NB4 (cell line): ENCODE results near the gene TPO.

Source experiments
- DNase-seq: peaks from one replicate; pipeline ENCODE4 v3.0.0; 2010; ENCODE audit warnings: low read depth
- H3K4me3 ChIP-seq: one replicate; pipeline ENCODE4 v1.5.1; 2011; ENCODE audit warnings: mild to moderate bottlenecking, low read depth, low read length, moderate library complexity
- MYC ChIP-seq: IDR thresholded peaks from 2 replicates; pipeline ENCODE4 v1.6.1; 2011; ENCODE audit warnings: low read depth, low read length
- POLR2A ChIP-seq: IDR thresholded peaks from 2 replicates; pipeline ENCODE4 v1.6.1; 2011; ENCODE audit warnings: mild to moderate bottlenecking; ENCODE audit not compliant: insufficient read length; ENCODE audit errors: extremely low read depth
- TF ChIP-seq, protein P1 (sequence below): IDR thresholded peaks from 2 replicates; pipeline ENCODE4 v1.6.1; 2011; ENCODE audit warnings: low read depth, low read length
- TF ChIP-seq, protein P2 (sequence below): IDR thresholded peaks from one replicate; pipeline ENCODE4 v1.5.1; 2012; ENCODE audit warnings: low read depth, low read length

Gene TPO

DNA sequence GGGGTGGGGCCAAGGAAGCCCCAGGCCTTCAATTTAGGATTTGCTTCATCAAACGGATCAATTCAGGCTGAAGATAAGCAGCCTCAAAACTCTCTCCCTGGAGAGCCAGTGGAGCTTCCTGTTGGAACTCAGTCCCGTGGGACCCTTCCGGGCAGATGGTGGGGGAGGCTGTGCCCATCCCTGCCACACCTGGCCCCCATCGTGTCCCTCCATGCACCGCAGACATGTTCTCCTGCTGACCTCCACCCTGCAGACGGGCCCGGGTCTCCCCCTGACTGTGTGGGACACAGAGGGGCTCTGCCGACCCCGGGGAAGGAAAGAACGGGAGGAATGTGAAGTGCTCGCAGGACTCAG lies 144.2 kb downstream of the TPO start:
- DNase-seq: no peak
- TF ChIP-seq POLR2A: no peak
- TF ChIP-seq, protein P1, sequence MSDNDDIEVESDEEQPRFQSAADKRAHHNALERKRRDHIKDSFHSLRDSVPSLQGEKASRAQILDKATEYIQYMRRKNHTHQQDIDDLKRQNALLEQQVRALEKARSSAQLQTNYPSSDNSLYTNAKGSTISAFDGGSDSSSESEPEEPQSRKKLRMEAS: no peak
- TF ChIP-seq MYC: no peak
- TF ChIP-seq, protein P2, sequence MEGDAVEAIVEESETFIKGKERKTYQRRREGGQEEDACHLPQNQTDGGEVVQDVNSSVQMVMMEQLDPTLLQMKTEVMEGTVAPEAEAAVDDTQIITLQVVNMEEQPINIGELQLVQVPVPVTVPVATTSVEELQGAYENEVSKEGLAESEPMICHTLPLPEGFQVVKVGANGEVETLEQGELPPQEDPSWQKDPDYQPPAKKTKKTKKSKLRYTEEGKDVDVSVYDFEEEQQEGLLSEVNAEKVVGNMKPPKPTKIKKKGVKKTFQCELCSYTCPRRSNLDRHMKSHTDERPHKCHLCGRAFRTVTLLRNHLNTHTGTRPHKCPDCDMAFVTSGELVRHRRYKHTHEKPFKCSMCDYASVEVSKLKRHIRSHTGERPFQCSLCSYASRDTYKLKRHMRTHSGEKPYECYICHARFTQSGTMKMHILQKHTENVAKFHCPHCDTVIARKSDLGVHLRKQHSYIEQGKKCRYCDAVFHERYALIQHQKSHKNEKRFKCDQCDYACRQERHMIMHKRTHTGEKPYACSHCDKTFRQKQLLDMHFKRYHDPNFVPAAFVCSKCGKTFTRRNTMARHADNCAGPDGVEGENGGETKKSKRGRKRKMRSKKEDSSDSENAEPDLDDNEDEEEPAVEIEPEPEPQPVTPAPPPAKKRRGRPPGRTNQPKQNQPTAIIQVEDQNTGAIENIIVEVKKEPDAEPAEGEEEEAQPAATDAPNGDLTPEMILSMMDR: no peak
- H3K4me3 ChIP-seq: no peak overlapping the region

DNA sequence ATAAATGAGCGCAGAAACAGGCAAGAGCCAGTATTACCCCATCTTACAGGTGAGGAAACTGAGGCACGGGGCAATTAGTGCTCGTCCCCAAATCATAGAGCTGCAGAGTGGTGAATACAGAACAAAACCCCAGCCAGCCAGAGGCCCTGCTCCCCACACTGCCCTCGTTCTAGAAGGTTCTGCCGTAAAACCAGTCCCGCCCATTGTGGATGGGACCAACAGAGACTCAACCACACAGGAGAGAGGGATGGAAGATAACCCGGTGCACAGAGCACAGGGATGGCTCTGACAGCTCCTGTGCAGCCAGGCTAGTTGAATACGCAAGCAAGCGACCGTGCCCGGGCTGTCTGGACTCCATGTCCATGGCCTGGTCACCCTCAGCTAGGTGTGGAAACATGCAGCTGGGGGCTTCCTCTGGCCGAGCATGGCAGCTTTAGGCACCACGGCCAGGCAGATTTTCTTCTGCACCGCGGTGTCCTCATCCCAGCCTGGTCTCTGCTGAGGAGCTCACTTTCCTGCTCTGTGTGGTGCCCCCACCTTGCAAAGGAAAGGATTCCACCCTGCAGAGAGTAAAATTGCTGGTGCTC lies 146.4 kb downstream of the TPO start:
- no peak for DNase-seq
- TF ChIP-seq, protein P1: no peak
- TF ChIP-seq, protein P2: no peak
- no peak for TF ChIP-seq MYC
- no peak for TF ChIP-seq POLR2A
- no peak overlapping the region for H3K4me3 ChIP-seq

DNA sequence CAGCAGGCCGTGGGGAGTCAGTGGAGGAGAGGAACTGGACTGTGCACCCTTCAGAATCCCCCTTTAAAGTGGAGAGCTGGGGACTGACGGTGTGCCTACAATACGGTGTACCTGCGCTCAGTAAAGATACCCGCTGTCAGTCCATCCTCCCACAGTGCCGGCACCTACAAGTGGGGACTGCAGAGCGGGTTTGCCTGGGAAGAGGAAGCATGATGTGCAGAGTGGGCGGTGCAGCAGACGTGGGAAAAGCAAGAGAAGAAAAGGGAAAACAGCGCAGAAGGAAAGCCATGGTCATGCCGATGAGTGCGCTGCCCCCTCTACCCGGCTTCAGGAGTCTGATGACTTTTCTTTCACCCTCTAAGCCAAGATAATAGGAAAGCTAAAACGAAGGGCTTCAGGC lies 148.0 kb downstream of the TPO start:
- TF ChIP-seq, protein P1: no peak
- TF ChIP-seq POLR2A (no peak), MYC (no peak)
- TF ChIP-seq, protein P2: no peak
- H3K4me3 ChIP-seq: no peak overlapping the region
- no peak for DNase-seq

DNA sequence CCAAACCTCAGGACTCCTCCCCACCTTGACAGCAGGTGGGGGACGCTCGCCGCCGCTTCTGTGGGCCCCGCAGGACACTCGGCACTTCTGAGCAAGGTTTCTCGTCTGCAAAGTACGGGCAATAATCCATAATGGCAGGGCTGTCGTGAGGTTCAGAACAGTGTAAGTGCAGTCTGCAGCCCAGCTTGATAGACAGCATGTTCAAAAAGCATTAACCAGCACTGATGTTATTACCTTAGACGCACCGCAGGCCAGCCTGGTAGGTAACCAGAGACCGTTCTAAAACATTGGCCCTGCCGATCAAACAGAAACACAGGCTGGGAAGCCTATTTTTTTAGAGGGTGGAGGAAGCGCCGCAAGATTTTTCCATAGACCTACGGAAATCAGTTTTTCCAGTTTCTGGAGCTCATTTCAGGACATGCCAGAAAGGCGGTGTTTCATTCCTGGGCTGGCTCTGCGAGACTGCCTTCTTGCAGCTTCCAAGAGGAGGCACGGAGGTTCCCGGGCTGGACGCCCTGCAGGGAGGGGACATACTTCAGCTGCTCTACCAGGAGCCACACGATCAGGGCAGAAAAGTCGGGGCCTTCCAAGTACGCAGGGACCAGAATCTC lies 148.7 kb downstream of the TPO start:
- H3K4me3 ChIP-seq: no peak overlapping the region
- no peak for DNase-seq
- no peak for TF ChIP-seq MYC
- TF ChIP-seq, protein P1: no peak
- TF ChIP-seq, protein P2: no peak

DNA sequence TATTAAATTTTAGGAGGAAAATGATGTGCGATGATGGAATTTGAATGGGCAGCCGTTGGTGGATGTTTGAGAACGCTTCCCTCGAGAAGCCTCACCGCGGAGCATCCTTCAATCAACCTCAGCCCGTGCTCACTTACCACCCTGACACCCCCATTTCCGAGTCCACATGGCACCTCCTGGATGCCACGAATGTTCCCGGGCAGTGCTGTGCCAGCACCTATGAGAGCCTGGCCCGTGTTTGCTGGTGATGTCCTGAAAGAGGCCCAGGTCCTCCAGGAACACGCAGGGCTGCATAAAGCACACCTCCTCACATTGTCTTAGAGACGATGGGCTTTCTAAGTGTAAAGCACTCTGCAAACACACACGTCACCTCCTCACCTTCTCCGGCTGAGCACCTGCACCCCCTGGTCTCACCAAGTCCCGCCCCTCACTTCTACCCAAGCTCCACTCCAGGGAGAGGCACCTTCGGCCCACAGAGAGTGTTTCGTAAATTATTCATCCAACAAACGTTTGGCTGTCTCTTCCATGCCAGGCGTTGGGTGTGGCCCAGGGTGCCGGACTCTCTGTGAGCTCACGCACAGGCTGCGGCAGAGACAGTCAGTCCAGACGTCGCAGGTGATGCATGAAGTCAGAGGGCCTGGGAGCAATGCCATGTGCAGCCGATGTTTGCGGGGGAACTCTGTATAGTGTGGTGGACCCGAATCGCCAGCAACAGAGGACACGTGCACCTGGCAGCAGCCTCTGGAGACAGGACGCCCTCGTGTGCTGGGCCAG lies 150.0 kb downstream of the TPO start:
- no peak for DNase-seq
- TF ChIP-seq, protein P2: no peak
- TF ChIP-seq POLR2A (no peak), MYC (no peak)
- TF ChIP-seq, protein P1: no peak
- H3K4me3 ChIP-seq: no peak overlapping the region
